Ecto neural progenitor cell (in vitro differentiated cells): ENCODE results near the gene SEZ6L.

Experiments
- DNase-seq: peaks from one replicate; pipeline ENCODE4 v3.0.0-alpha.2; 2018; ENCODE audit warnings: low spot score

Gene SEZ6L

GRCh38 chr22:26336773-26337172 lies 167.5 kb downstream of the SEZ6L start:
- DNase-seq: no peak

- DNase-seq: no peak
Measured at GRCh38 chr22:26339755-26340154, 170.5 kb downstream of the SEZ6L start.

GRCh38 chr22:26342745-26343410 lies 173.6 kb downstream of the SEZ6L start:
- DNase-seq: no peak

- DNase-seq: no peak
Measured at GRCh38 chr22:26345496-26345895, 176.2 kb downstream of the SEZ6L start.

GRCh38 chr22:26348810-26349526 lies 179.7 kb downstream of the SEZ6L start:
- DNase-seq: no peak

GRCh38 chr22:26354707-26355106 lies 185.4 kb downstream of the SEZ6L start:
- DNase-seq: no peak

GRCh38 chr22:26357281-26357680 lies 188.0 kb downstream of the SEZ6L start:
- no peak for DNase-seq

GRCh38 chr22:26357813-26358212 lies 188.6 kb downstream of the SEZ6L start:
- DNase-seq: no peak

- no peak for DNase-seq
Measured at GRCh38 chr22:26359156-26359555, 189.9 kb downstream of the SEZ6L start.

GRCh38 chr22:26360169-26360885 lies 191.1 kb downstream of the SEZ6L start:
- DNase-seq: peak; percentile 83

- no peak for DNase-seq
Measured at GRCh38 chr22:26362471-26362870, 193.2 kb downstream of the SEZ6L start.

- DNase-seq: peak; percentile 89
Measured at GRCh38 chr22:26364066-26365015, 195.1 kb downstream of the SEZ6L start.

GRCh38 chr22:26367402-26368245 lies 198.4 kb downstream of the SEZ6L start:
- peak; percentile 67 for DNase-seq

GRCh38 chr22:26372890-26373289 lies 203.6 kb downstream of the SEZ6L start:
- DNase-seq: no peak

- no peak for DNase-seq
Measured at GRCh38 chr22:26374391-26375026, 205.2 kb downstream of the SEZ6L start.

GRCh38 chr22:26377170-26377830 lies 208.0 kb downstream of the SEZ6L start:
- no peak for DNase-seq

GRCh38 chr22:26380072-26380830 lies 211.0 kb downstream of the SEZ6L start:
- no peak for DNase-seq

- DNase-seq: no peak
Measured at GRCh38 chr22:26382782-26383181, 213.5 kb downstream of the SEZ6L start.

GRCh38 chr22:26383968-26384556 lies 214.8 kb downstream of the SEZ6L start:
- DNase-seq: no peak
